IMR-90 (cell line): ENCODE measurements around the gene CCN2. TPM values are rescaled to one million over a fixed set of nuclear protein-coding genes. Genes with fewer than 3 reads are reported as not detected.

Source experiments
- ATAC-seq: fragments of 200-7000 bp; cut with Tn5 transposase; 2 replicates; pipeline ENCODE4 v1.9.1; 2020; ENCODE audit warnings: low read depth, mild to moderate bottlenecking, moderate library complexity
- BruUV-seq: library from RNA; stranded (reverse); fragments of 400-500 nt; replicated peaks from 2 replicates; lab custom pipeline; 2021; lab: Mats Ljungman, UMichigan
- CTCF ChIA-PET: fragments of 300-600 bp; formaldehyde crosslinking; extraction: SDS; loops from one replicate; lab custom pipeline; 2021; ENCODE audit warnings: antibody characterized with exemption; lab: Yijun Ruan, JAX
- POLR2A ChIA-PET: fragments of 300-600 bp; sonication (Branson Sonifier 250); formaldehyde crosslinking; loops from one replicate; lab custom pipeline; 2022; ENCODE audit warnings: antibody characterized with exemption; ENCODE audit not compliant: unreplicated experiment; lab: Charles Lee
- DNase-seq: peaks from one replicate; pipeline ENCODE4 v3.0.0; 2013
- H2AFZ ChIP-seq: replicated peaks from 2 replicates; pipeline ENCODE3; 2013; ENCODE audit warnings: low read length, mild to moderate bottlenecking; ENCODE audit not compliant: poor library complexity
- H2AK5ac ChIP-seq: 2 replicates; pipeline ENCODE4 v1.6.1; 2013; ENCODE audit warnings: low read depth, low read length, inconsistent platforms
- H2AK9ac ChIP-seq: replicated peaks from 2 replicates; pipeline ENCODE3; 2013; ENCODE audit warnings: mild to moderate bottlenecking, low read depth, low read length, moderate library complexity; ENCODE audit not compliant: poor library complexity
- H2BK120ac ChIP-seq: 2 replicates; pipeline ENCODE4 v1.6.1; 2013; ENCODE audit warnings: low read depth, low read length, inconsistent platforms
- H2BK15ac ChIP-seq: 3 replicates; pipeline ENCODE4 v1.6.1; 2013; ENCODE audit warnings: low read depth, low read length, inconsistent platforms
- H2BK20ac ChIP-seq: 2 replicates; pipeline ENCODE4 v1.6.1; 2013; ENCODE audit warnings: low read depth, mild to moderate bottlenecking, inconsistent platforms, low read length, moderate library complexity
- H2BK5ac ChIP-seq: 2 replicates; pipeline ENCODE4 v1.6.1; 2013; ENCODE audit warnings: mild to moderate bottlenecking, low read depth, low read length, inconsistent platforms; ENCODE audit not compliant: poor library complexity, severe bottlenecking
- H3K14ac ChIP-seq: replicated peaks from 2 replicates; pipeline ENCODE4 v1.6.1; 2013; ENCODE audit warnings: low read depth, low read length, inconsistent platforms
- H3K18ac ChIP-seq: 2 replicates; pipeline ENCODE4 v1.6.1; 2013; ENCODE audit warnings: low read depth, low read length, control low read depth
- H3K23ac ChIP-seq: 2 replicates; pipeline ENCODE4 v1.6.1; 2013; ENCODE audit warnings: low read depth, low read length, inconsistent platforms
- H3K27ac ChIP-seq: 2 replicates; pipeline ENCODE4 v1.5.1; 2013; ENCODE audit warnings: mild to moderate bottlenecking, control low read depth, low read length; ENCODE audit not compliant: insufficient read depth
- H3K27me3 ChIP-seq: 2 replicates; pipeline ENCODE4 v1.6.1; 2013; ENCODE audit warnings: low read length; ENCODE audit not compliant: control insufficient read depth, insufficient read depth
- H3K36me3 ChIP-seq: 2 replicates; pipeline ENCODE4 v1.6.1; 2013; ENCODE audit warnings: low read length, mixed read lengths; ENCODE audit not compliant: control insufficient read depth, insufficient read depth
- H3K4ac ChIP-seq: 2 replicates; pipeline ENCODE4 v1.6.1; 2013; ENCODE audit warnings: low read depth, low read length, inconsistent platforms
- H3K4me1 ChIP-seq: 2 replicates; pipeline ENCODE4 v1.6.1; 2013; ENCODE audit warnings: low read length, mixed read lengths; ENCODE audit not compliant: control insufficient read depth, insufficient read depth
- H3K4me2 ChIP-seq: 2 replicates; pipeline ENCODE4 v1.6.1; 2013; ENCODE audit warnings: low read depth, mild to moderate bottlenecking, control low read depth, low read length, moderate library complexity
- H3K4me3 ChIP-seq: 2 replicates; pipeline ENCODE4 v1.5.1; 2013; ENCODE audit warnings: low read depth, mild to moderate bottlenecking, control low read depth, low read length, moderate library complexity; ENCODE audit not compliant: insufficient read depth
- H3K56ac ChIP-seq: 2 replicates; pipeline ENCODE4 v1.6.1; 2013; ENCODE audit warnings: low read length, inconsistent platforms; ENCODE audit not compliant: insufficient read depth; ENCODE audit errors: extremely low read depth
- H3K79me1 ChIP-seq, 2 experiments: 2 replicates each; pipeline ENCODE4 v1.6.1; 2013; ENCODE audit warnings: low read length in 2 of 2, inconsistent platforms in 1 of 2, low read depth in 1 of 2
- H3K9ac ChIP-seq: 2 replicates; pipeline ENCODE4 v1.6.1; 2013; ENCODE audit warnings: low read depth, low read length, control low read depth
- H3K9me1 ChIP-seq: 2 replicates; pipeline ENCODE4 v1.6.1; 2013; ENCODE audit warnings: low read length, inconsistent platforms; ENCODE audit not compliant: insufficient read depth
- H3K9me3 ChIP-seq: 2 replicates; pipeline ENCODE4 v1.6.1; 2013; ENCODE audit warnings: low read length; ENCODE audit not compliant: control insufficient read depth, insufficient read depth
- H4K20me1 ChIP-seq: 2 replicates; pipeline ENCODE4 v1.6.1; 2013; ENCODE audit warnings: low read length, inconsistent platforms; ENCODE audit not compliant: insufficient read depth
- H4K5ac ChIP-seq: 2 replicates; pipeline ENCODE4 v1.6.1; 2013; ENCODE audit warnings: mild to moderate bottlenecking, low read depth, low read length, control low read depth
- H4K8ac ChIP-seq, 2 experiments: 2 replicates each; pipeline ENCODE4 v1.6.1; 2013; ENCODE audit warnings: low read depth in 2 of 2, low read length in 2 of 2, control low read depth in 1 of 2, inconsistent platforms in 1 of 2
- H4K91ac ChIP-seq: 2 replicates; pipeline ENCODE4 v1.6.1; 2013; ENCODE audit warnings: low read depth, low read length, inconsistent platforms; ENCODE audit not compliant: insufficient read depth
- CHD1 ChIP-seq: IDR thresholded peaks from 2 replicates; pipeline ENCODE4 v1.6.1; 2012; ENCODE audit warnings: low read depth, low read length, improper control_type of control experiment
- MAFK ChIP-seq: IDR thresholded peaks from 2 replicates; pipeline ENCODE4 v1.6.1; 2012; ENCODE audit warnings: low read depth, low read length, improper control_type of control experiment
- MXI1 ChIP-seq: IDR thresholded peaks from 2 replicates; pipeline ENCODE4 v1.6.1; 2012; ENCODE audit warnings: low read depth, mild to moderate bottlenecking, low read length, moderate library complexity, borderline replicate concordance
- NFE2L2 ChIP-seq: fragments of 150-350 bp; IDR thresholded peaks from 2 replicates; pipeline ENCODE4 v1.6.1; 2016; ENCODE audit warnings: low read depth, mild to moderate bottlenecking, low read length
- POLR2A ChIP-seq: IDR thresholded peaks from 2 replicates; pipeline ENCODE4 v1.6.1; 2012; ENCODE audit warnings: mild to moderate bottlenecking, low read depth, low read length
- RFX5 ChIP-seq: IDR thresholded peaks from 2 replicates; pipeline ENCODE4 v1.8.0; 2012; ENCODE audit warnings: low read depth, mild to moderate bottlenecking, low read length, moderate library complexity
- WGBS, 2 experiments: methylation state at CpG; one replicate each; pipeline versions ENCODE4 v1.1.5 to v1.1.7; 2013; ENCODE audit warnings: missing lambda C conversion rate in 2 of 2; ENCODE audit not compliant: insufficient read length in 1 of 2; ENCODE audit errors: extremely low coverage in 2 of 2; 5-methylcytosine and 5-hydroxymethylcytosine counted together
- dilution Hi-C: fragments of 300-500 bp; cut with HindIII; formaldehyde crosslinking; loops from one replicate; pipeline ENCODE4 v1.14.3; 2018; ENCODE audit warnings: low sequenced_read_pairs; ENCODE audit not compliant: unreplicated experiment
- in situ Hi-C: fragments of 300-500 bp; cut with MboI; formaldehyde crosslinking; loops from 3 replicates; pipeline ENCODE4 v1.14.3; 2019; ENCODE audit warnings: low sequenced_read_pairs, inconsistent platforms, mixed read lengths
- intact Hi-C: fragments of 100-400 bp; cut with micrococcal nuclease; formaldehyde crosslinking; loops from 2 replicates; pipeline ENCODE4 v1.10.0; 2022
- polyA plus RNA-seq, 3 experiments: library from polyadenylated mRNA; depleted of rRNA; stranded (reverse); fragments of >200 nt; gene quantifications; 2 replicates each; pipeline ENCODE4 v1.2.3, GENCODE V29; 2012; ENCODE audit warnings: low replicate concordance in 1 of 3
- total RNA-seq: library from RNA; depleted of rRNA; stranded (reverse); fragments of >200 nt; gene quantifications from 2 replicates; pipeline ENCODE4 v1.2.3, GENCODE V29; 2012
- TF ChIP-seq, protein P1 (sequence below): fragments of 150-350 bp; IDR thresholded peaks from 2 replicates; pipeline ENCODE4 v1.6.1; 2016; ENCODE audit warnings: low read depth, mild to moderate bottlenecking, low read length, moderate library complexity, borderline replicate concordance

The CCN2 gene
- total and polyA plus RNA-seq, 2 of the 4 experiments (the other 2 are of a cell fraction): 148 to 1,205 TPM

DNA sequence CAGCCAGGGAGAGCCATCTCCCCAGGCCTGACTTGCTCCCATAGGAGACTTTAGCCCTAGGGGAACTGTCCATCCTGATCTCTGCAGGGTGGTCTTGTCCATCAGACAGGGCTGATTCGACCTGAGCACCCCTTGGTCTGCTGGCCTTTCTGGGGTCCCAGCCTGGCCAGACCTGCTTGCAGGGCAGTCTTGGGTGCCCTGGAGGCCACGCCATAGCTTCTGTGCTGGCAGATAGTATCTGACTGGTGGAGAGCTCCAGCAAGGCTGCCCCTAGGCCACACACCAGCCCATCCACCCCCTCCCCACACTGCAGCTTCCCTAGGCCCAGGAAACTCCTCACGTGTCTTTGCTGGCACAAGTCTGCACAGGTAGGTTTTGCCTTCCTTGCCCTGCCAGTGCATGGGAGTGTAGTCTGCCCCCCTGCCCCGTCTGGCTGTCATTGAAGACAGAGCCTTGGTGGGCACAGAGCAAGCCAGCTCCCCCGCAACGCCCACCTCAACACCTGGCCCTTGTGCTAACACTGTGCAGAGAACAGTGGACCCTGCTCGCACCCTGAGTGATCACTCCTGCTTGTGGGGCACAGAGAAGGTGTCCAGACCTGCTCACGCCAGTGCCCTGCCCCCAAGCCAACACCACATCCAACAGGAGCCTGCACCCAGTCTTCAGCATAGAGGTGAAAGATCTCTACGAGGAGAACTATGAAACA is 32.4 kb downstream of the CCN2 start:
- H3K18ac ChIP-seq: no peak overlapping the region
- no peak overlapping the region for H2BK5ac ChIP-seq
- dilution Hi-C loops (no loop called here), intact Hi-C loops (no loop called here), in situ Hi-C loops (loop anchor here (5.0 kb wide), 1 partner anchor 563 kb away; no protein-coding TSS in a partner anchor)
- no peak overlapping the region for H3K4me3 ChIP-seq
- no peak overlapping the region for H2AK9ac ChIP-seq
- no peak overlapping the region for H4K8ac ChIP-seq
- no TSS peak for BruUV-seq
- H3K4me1 ChIP-seq: peaks cover 3% of the 10 kb centered on the region
- no peak overlapping the region for H2BK20ac ChIP-seq
- peaks cover 3% of the 10 kb centered on the region; the same call in 1 of the 2 replicates for H3K9me3 ChIP-seq
- no peaks in the 10 kb centered on the region for H3K36me3 ChIP-seq
- no peak overlapping the region for H3K14ac ChIP-seq
- no peak overlapping the region for H3K23ac ChIP-seq
- H3K9me1 ChIP-seq: 0 out of 2 replicates have a peak, but pooled peaks cover 3% of the 10 kb centered on the region
- H3K79me1 ChIP-seq: no peaks in the 10 kb centered on the region
- ATAC-seq: no peak
- CTCF ChIA-PET: interaction anchor here (1.2 kb wide), 1 partner anchor 223 kb away, joined by 5 read pairs; no protein-coding TSS in a partner anchor
- POLR2A ChIA-PET: no interaction called here
- H2AFZ ChIP-seq: no peak overlapping the region
- H4K5ac ChIP-seq: no peak overlapping the region
- H3K27ac ChIP-seq: no peak overlapping the region
- no peak overlapping the region for H3K56ac ChIP-seq
- no peak overlapping the region for H2BK15ac ChIP-seq
- H2BK120ac ChIP-seq: no peak overlapping the region
- H3K4ac ChIP-seq: no peak overlapping the region
- H2AK5ac ChIP-seq: no peak overlapping the region
- no peak overlapping the region for H4K91ac ChIP-seq
- no peaks in the 10 kb centered on the region for H3K27me3 ChIP-seq
- no peak for TF ChIP-seq MXI1
- no peak for TF ChIP-seq CHD1
- TF ChIP-seq RFX5: no peak
- no peak for TF ChIP-seq MAFK
- no peak for TF ChIP-seq NFE2L2
- no peak for TF ChIP-seq POLR2A
- TF ChIP-seq, protein P1, sequence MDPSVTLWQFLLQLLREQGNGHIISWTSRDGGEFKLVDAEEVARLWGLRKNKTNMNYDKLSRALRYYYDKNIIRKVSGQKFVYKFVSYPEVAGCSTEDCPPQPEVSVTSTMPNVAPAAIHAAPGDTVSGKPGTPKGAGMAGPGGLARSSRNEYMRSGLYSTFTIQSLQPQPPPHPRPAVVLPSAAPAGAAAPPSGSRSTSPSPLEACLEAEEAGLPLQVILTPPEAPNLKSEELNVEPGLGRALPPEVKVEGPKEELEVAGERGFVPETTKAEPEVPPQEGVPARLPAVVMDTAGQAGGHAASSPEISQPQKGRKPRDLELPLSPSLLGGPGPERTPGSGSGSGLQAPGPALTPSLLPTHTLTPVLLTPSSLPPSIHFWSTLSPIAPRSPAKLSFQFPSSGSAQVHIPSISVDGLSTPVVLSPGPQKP: no peak
- 75% methylated on average over 2 of the region's 9 CpGs; no CpG with 5 or more reads in 1 of the 2 experiments for WGBS, 2 experiments
- no peak overlapping the region for H3K4me2 ChIP-seq
- DNase-seq: no peak
- H3K9ac ChIP-seq: no peak overlapping the region
- H4K20me1 ChIP-seq: no peaks in the 10 kb centered on the region
